ENCODE results near the gene COX6B2.

DNA sequence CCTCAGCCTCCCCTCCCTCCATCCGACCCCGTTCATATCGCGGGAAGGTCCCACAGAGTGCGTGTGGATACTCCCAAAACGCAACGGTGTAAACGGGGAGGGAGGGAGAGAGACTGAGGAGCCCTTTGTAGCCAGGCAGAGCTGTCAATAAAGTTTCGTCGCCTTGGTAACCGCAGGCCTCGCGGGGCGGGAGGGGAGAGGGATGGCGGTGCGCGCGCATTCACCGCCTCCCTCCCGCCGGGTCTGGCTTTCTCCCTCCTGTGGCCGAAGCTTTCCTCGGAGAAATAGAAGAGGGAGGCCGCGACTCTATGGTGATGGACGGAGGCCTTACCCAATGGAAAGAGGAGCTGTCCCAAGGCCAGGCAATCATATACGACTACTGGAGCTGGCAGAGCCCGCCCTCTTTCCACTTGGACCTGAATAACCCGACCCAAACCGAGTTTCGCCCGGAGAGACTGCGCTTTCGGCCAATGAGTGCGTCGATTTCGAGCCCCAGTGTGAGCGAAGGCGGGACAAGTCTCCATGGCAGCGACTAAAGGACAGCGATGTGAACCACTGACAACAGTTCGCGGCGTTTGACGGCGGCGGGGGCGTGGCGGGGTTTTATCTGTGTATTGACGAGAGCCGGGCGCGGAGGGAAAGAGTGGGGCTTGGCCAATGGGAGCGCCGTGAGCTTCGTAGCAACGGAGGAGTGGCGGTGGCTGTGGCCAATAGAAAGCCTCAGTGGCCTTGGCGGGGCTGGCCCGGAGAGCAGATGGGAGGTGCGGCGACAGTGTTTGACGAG is 15.2 kb downstream of the COX6B2 start, which contains the start of gene KMT5C:
- TF ChIP-seq CTCF (IDR thresholded peaks at IDR 0.05) (peak; percentile 29 to 70 (median 38)), POLR2A (IDR thresholded peaks at IDR 0.05) (peak; percentile 97)
